Measurements from ENCODE around the gene PHKG2.

PHKG2 gene

GRCh38 chr16:30777591-30778297 lies 29.5 kb downstream of the PHKG2 start:
- no peak for DNase-seq

GRCh38 chr16:30778549-30779244 lies 30.5 kb downstream of the PHKG2 start:
- DNase-seq = no peak

GRCh38 chr16:30779596-30779995 lies 31.4 kb downstream of the PHKG2 start:
- no peak for DNase-seq

- DNase-seq = no peak
Measured at GRCh38 chr16:30780021-30780420, 31.8 kb downstream of the PHKG2 start.

- no peak for DNase-seq
Measured at GRCh38 chr16:30780549-30780948, 32.3 kb downstream of the PHKG2 start.

GRCh38 chr16:30782486-30783279 lies 34.5 kb downstream of the PHKG2 start:
- DNase-seq = no peak

GRCh38 chr16:30783280-30784109 lies 35.3 kb downstream of the PHKG2 start:
- DNase-seq = no peak

- DNase-seq = no peak
Measured at GRCh38 chr16:30784215-30784614, 36.0 kb downstream of the PHKG2 start.

- DNase-seq = no peak
Measured at GRCh38 chr16:30785126-30786106, 37.2 kb downstream of the PHKG2 start.

- no peak for DNase-seq
Measured at GRCh38 chr16:30786115-30786935, 38.1 kb downstream of the PHKG2 start.

GRCh38 chr16:30786936-30787612 lies 38.8 kb downstream of the PHKG2 start, which contains the start of gene ZNF629:
Gene ZNF629 (minus strand): TSS chr16:30787205. CDS start chr16:30784482, 2,723 bp downstream.
- peak; percentile 63 for DNase-seq

GRCh38 chr16:30787613-30788378 lies 39.6 kb downstream of the PHKG2 start:
- DNase-seq = no peak

GRCh38 chr16:30793508-30794069 lies 45.4 kb downstream of the PHKG2 start:
- DNase-seq = no peak

GRCh38 chr16:30794634-30795033 lies 46.4 kb downstream of the PHKG2 start:
- DNase-seq = no peak

GRCh38 chr16:30797670-30798309 lies 49.6 kb downstream of the PHKG2 start:
- no peak for DNase-seq
